ENCODE data around the gene CADPS. TPM values are rescaled to one million over a fixed set of nuclear protein-coding genes. Genes with fewer than 3 reads are reported as not detected.

CADPS gene
- total RNA-seq, 1 experiment from 2014 or later: not detected

GRCh38 chr3:62378311-62378789 lies 496.9 kb downstream of the CADPS start:
- CTCF ChIA-PET: no interaction called here
- H3K4me3 ChIP-seq (ENCODE audit: low read depth, low read length, poor library complexity, severe bottlenecking): no peak overlapping the region
- no TSS peak for BruUV-seq (replicated peaks)
- H3K4me1 ChIP-seq (ENCODE audit: insufficient read depth, low read length, poor library complexity, severe bottlenecking): no peaks in the 10 kb centered on the region
- peaks cover 94% of the 10 kb centered on the region for H3K27me3 ChIP-seq (replicated peaks; ENCODE audit: insufficient read depth, low read depth, low read length, poor library complexity)
- H3K9me3 ChIP-seq (ENCODE audit: low read depth, low read length, poor library complexity, severe bottlenecking): no peaks in the 10 kb centered on the region
- DNase-seq (ENCODE audit: low spot score): no peak
- intact Hi-C loops (cut with micrococcal nuclease; ENCODE audit: unreplicated experiment): no loop called here
- POLR2A ChIA-PET (ENCODE audit: low non-redundant PET): no interaction called here
- no peak for TF ChIP-seq CTCF (conservative IDR thresholded peaks at IDR 0.05; ENCODE audit: low read depth, low read length)
- peak; percentile 72 for TF ChIP-seq EZH2 (IDR thresholded peaks at IDR 0.05; ENCODE audit: borderline replicate concordance, low read depth, low read length, poor library complexity, severe bottlenecking)
- no peaks in the 10 kb centered on the region for H3K36me3 ChIP-seq (ENCODE audit: insufficient read depth, low read length, poor library complexity, severe bottlenecking)
- no peak overlapping the region for H3K27ac ChIP-seq (ENCODE audit: low read depth, low read length, poor library complexity, severe bottlenecking)

GRCh38 chr3:62376906-62377877 lies 498.0 kb downstream of the CADPS start:
- Histone ChIP-seq H3K4me1 (ENCODE audit: insufficient read depth, low read length, poor library complexity, severe bottlenecking) (no peaks in the 10 kb centered on the region), H3K36me3 (ENCODE audit: insufficient read depth, low read length, poor library complexity, severe bottlenecking) (no peaks in the 10 kb centered on the region), H3K27me3 (replicated peaks; ENCODE audit: insufficient read depth, low read depth, low read length, poor library complexity) (peaks cover 96% of the 10 kb centered on the region), H3K4me3 (ENCODE audit: low read depth, low read length, poor library complexity, severe bottlenecking) (no peak overlapping the region), H3K27ac (ENCODE audit: low read depth, low read length, poor library complexity, severe bottlenecking) (no peak overlapping the region), H3K9me3 (ENCODE audit: low read depth, low read length, poor library complexity, severe bottlenecking) (no peaks in the 10 kb centered on the region)
- intact Hi-C loops (cut with micrococcal nuclease; ENCODE audit: unreplicated experiment): no loop called here
- POLR2A ChIA-PET (ENCODE audit: low non-redundant PET): no interaction called here
- TF ChIP-seq CTCF (conservative IDR thresholded peaks at IDR 0.05; ENCODE audit: low read depth, low read length) (no peak), EZH2 (IDR thresholded peaks at IDR 0.05; ENCODE audit: borderline replicate concordance, low read depth, low read length, poor library complexity, severe bottlenecking) (no peak)
- CTCF ChIA-PET: no interaction called here
- DNase-seq (ENCODE audit: low spot score): no peak
- BruUV-seq (replicated peaks): no TSS peak

GRCh38 chr3:62376454-62376720 lies 498.8 kb downstream of the CADPS start:
- no peaks in the 10 kb centered on the region for H3K9me3 ChIP-seq (ENCODE audit: low read depth, low read length, poor library complexity, severe bottlenecking)
- peaks cover 96% of the 10 kb centered on the region for H3K27me3 ChIP-seq (replicated peaks; ENCODE audit: insufficient read depth, low read depth, low read length, poor library complexity)
- intact Hi-C loops (cut with micrococcal nuclease; ENCODE audit: unreplicated experiment): no loop called here
- TF ChIP-seq CTCF (conservative IDR thresholded peaks at IDR 0.05; ENCODE audit: low read depth, low read length): no peak
- TF ChIP-seq EZH2 (IDR thresholded peaks at IDR 0.05; ENCODE audit: borderline replicate concordance, low read depth, low read length, poor library complexity, severe bottlenecking): no peak
- no peak overlapping the region for H3K27ac ChIP-seq (ENCODE audit: low read depth, low read length, poor library complexity, severe bottlenecking)
- no TSS peak for BruUV-seq (replicated peaks)
- DNase-seq (ENCODE audit: low spot score): no peak
- no peak overlapping the region for H3K4me3 ChIP-seq (ENCODE audit: low read depth, low read length, poor library complexity, severe bottlenecking)
- H3K36me3 ChIP-seq (ENCODE audit: insufficient read depth, low read length, poor library complexity, severe bottlenecking): no peaks in the 10 kb centered on the region
- ChIA-PET CTCF (no interaction called here), POLR2A (ENCODE audit: low non-redundant PET) (no interaction called here)
- no peaks in the 10 kb centered on the region for H3K4me1 ChIP-seq (ENCODE audit: insufficient read depth, low read length, poor library complexity, severe bottlenecking)

Measured in A673 (cell line).